Suprapubic skin (tissue), 4 donors: Measurements from ENCODE around the gene PLAC8. TPM values are rescaled to one million over a fixed set of nuclear protein-coding genes. Genes with fewer than 3 reads are reported as not detected.

ENCODE experiments used
- DNase-seq, 2 donors: peaks; one replicate each; pipeline ENCODE4 v3.0.0-alpha.2; 2019; ENCODE audit warnings: low spot score in 2 of 2
- H3K27ac ChIP-seq: fragments of 200-600 bp; sonication (generic); one replicate; pipeline ENCODE4 v1.5.1; 2019
- H3K27me3 ChIP-seq: fragments of 200-600 bp; sonication (generic); one replicate; pipeline ENCODE4 v1.5.1; 2019
- H3K36me3 ChIP-seq: fragments of 200-600 bp; sonication (generic); one replicate; pipeline ENCODE4 v1.5.1; 2019
- H3K4me1 ChIP-seq: fragments of 200-600 bp; sonication (generic); one replicate; pipeline ENCODE4 v1.5.1; 2019
- H3K4me3 ChIP-seq: fragments of 200-600 bp; sonication (generic); one replicate; pipeline ENCODE4 v1.5.1; 2019; ENCODE audit warnings: mild to moderate bottlenecking
- H3K9me3 ChIP-seq: fragments of 200-600 bp; sonication (generic); one replicate; pipeline ENCODE4 v1.5.1; 2019
- EP300 ChIP-seq: sonication (generic); formaldehyde crosslinking; IDR thresholded peaks from one replicate; pipeline ENCODE4 v1.6.1; 2017; ENCODE audit warnings: antibody characterized with exemption
- POLR2A ChIP-seq, 2 donors: fragments of 450-650 bp; IDR thresholded peaks; one replicate each; pipeline ENCODE4 v1.6.1; 2017; ENCODE audit warnings: antibody characterized with exemption in 2 of 2, mild to moderate bottlenecking in 2 of 2, moderate library complexity in 2 of 2
- POLR2AphosphoS5 ChIP-seq, 3 donors: sonication (generic); formaldehyde crosslinking; IDR thresholded peaks; one replicate each; pipeline ENCODE4 v1.6.1; 2017; ENCODE audit warnings: antibody characterized with exemption in 3 of 3
- WGBS: methylation state at CpG from one replicate; pipeline ENCODE4 v1.1.5; 2018; 5-methylcytosine and 5-hydroxymethylcytosine counted together
- total RNA-seq, 4 donors: library from RNA; depleted of rRNA; stranded (reverse); fragments of >200 nt; gene quantifications; one replicate each; pipeline ENCODE4 v1.1.0, GENCODE V29; 2016
- TF ChIP-seq, protein P1 (sequence below), 2 donors: fragments of 200-600 bp in 1 of 2; fragments of 450-650 bp in 1 of 2; sonication (generic) in 1 of 2; IDR thresholded peaks; one replicate each; pipeline ENCODE4 v1.5.1; 2016 to 2019; ENCODE audit warnings: antibody characterized with exemption in 2 of 2, mild to moderate bottlenecking in 1 of 2, moderate library complexity in 1 of 2

The PLAC8 gene, protein sequence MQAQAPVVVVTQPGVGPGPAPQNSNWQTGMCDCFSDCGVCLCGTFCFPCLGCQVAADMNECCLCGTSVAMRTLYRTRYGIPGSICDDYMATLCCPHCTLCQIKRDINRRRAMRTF
- 1 to 10 TPM in 2 of 4 donors, not detected in 2; 1.3 TPM for total RNA-seq

DNA sequence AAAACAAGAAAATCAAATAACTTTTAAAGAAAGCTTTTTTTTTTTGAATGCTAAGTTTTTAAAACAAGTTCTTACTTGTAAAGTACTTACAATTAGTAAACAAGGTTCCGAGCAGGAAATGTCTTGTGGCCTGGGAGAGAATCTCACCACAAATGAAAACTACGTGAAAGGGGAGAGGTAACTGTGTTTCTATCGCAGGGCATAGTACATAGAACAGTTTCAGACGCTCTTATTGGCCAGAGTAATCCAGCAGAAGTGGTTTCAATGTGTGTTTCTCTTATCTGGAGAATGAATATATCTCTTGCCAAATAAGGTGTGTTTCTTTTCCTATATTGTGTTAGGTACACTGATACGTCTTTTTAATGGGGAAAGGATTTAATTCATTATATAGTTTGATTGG lies at the start of gene PLAC8:
TSS of gene PLAC8 (minus strand) at position 154 of the 400 bp plus-strand sequence. CDS start 6,808 bp downstream, outside the sequence.
- no peak for TF ChIP-seq POLR2AphosphoS5 (IDR thresholded peaks at IDR 0.05)
- TF ChIP-seq POLR2A (IDR thresholded peaks at IDR 0.05), result no peak
- no peak for TF ChIP-seq EP300
- TF ChIP-seq, protein P1, sequence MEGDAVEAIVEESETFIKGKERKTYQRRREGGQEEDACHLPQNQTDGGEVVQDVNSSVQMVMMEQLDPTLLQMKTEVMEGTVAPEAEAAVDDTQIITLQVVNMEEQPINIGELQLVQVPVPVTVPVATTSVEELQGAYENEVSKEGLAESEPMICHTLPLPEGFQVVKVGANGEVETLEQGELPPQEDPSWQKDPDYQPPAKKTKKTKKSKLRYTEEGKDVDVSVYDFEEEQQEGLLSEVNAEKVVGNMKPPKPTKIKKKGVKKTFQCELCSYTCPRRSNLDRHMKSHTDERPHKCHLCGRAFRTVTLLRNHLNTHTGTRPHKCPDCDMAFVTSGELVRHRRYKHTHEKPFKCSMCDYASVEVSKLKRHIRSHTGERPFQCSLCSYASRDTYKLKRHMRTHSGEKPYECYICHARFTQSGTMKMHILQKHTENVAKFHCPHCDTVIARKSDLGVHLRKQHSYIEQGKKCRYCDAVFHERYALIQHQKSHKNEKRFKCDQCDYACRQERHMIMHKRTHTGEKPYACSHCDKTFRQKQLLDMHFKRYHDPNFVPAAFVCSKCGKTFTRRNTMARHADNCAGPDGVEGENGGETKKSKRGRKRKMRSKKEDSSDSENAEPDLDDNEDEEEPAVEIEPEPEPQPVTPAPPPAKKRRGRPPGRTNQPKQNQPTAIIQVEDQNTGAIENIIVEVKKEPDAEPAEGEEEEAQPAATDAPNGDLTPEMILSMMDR (IDR thresholded peaks at IDR 0.05), result no peak
- no peak for DNase-seq
- no peaks in the 10 kb centered on the region for H3K27me3 ChIP-seq
- 35% methylated on average over 5 of the region's 5 CpGs for WGBS
- H3K4me1 ChIP-seq, result peaks cover 5% of the 10 kb centered on the region
- H3K9me3 ChIP-seq, result no peaks in the 10 kb centered on the region
- no peaks in the 10 kb centered on the region for H3K36me3 ChIP-seq
- no peak within 1 kb of the TSS for H3K4me3 ChIP-seq
- H3K27ac ChIP-seq, result no peak within 1 kb of the TSS

DNA sequence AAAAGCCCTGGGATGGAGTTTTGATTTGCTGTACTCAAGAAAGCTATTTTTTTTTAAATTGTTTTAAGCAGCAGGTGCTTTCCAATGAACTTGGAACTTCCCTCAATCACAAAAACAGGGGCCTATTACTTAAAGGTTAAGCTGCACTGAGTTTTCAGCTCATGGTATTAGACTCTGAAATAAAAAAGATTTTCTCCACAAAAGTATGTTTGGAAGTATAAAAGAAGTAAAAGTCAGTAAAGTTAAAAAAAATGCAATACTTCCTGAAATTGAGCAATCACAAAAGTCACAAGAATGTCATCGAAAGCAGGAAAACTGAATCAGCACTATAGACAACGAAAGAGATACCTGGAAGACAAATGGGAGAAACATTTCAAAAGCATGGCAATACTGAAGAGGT lies 38.9 kb upstream of the PLAC8 start:
- TF ChIP-seq, protein P1 (IDR thresholded peaks at IDR 0.05), result no peak
- TF ChIP-seq POLR2AphosphoS5 (IDR thresholded peaks at IDR 0.05), result no peak
- no peak for TF ChIP-seq POLR2A (IDR thresholded peaks at IDR 0.05)
- no peak for TF ChIP-seq EP300
- no peak for DNase-seq
- H3K36me3 ChIP-seq, result no peaks in the 10 kb centered on the region
- WGBS, result 48% methylated on average over 2 of the region's 2 CpGs
- no peak overlapping the region for H3K27ac ChIP-seq
- H3K9me3 ChIP-seq, result peaks cover 5% of the 10 kb centered on the region
- H3K27me3 ChIP-seq, result no peaks in the 10 kb centered on the region
- H3K4me3 ChIP-seq, result no peak overlapping the region
- no peaks in the 10 kb centered on the region for H3K4me1 ChIP-seq

DNA sequence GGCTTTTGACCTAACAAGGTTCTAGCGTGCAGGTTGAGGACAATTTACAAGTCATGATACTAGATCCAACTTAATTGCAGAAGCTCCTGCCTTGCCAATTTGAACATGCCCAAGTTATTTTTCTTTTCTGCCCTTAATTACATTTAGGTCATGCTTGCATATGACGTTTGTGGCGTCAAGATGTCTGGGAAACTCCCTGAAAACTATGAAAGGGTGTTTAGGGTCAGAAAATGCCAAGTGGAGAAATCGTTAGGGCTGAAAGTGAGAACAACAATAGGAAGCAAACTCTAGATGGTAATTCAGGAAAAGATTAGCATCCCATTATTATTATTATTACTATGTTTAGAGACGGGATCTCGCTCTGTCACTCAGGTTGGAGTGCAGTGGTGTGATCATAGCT lies 38.2 kb upstream of the PLAC8 start:
- H3K4me1 ChIP-seq, result no peaks in the 10 kb centered on the region
- no peak overlapping the region for H3K27ac ChIP-seq
- no peak overlapping the region for H3K4me3 ChIP-seq
- DNase-seq, result no peak
- H3K27me3 ChIP-seq, result no peaks in the 10 kb centered on the region
- H3K36me3 ChIP-seq, result no peaks in the 10 kb centered on the region
- TF ChIP-seq, protein P1 (IDR thresholded peaks at IDR 0.05), result no peak
- TF ChIP-seq EP300, result no peak
- no peak for TF ChIP-seq POLR2AphosphoS5 (IDR thresholded peaks at IDR 0.05)
- no peak for TF ChIP-seq POLR2A (IDR thresholded peaks at IDR 0.05)
- peaks cover 5% of the 10 kb centered on the region for H3K9me3 ChIP-seq
- WGBS, result 43% methylated on average over 6 of the region's 6 CpGs

DNA sequence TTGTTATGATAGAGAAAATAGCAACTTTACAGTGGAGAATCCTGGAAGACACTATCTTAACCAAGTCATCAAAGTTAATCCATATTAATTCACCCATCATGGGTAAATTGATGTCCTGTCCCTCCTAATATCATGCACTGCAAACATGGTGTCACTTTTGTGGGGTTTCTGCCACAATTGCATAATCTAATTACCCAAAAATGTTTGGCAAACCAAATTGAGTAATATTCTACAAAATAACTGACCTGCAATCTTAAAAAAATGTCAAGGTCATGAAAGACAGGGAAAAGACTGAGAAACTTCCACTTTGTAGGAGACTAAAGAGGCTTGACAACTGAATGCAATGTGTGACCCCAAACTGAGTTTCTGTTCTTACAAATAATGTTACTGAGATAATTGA lies 37.1 kb upstream of the PLAC8 start:
- Histone ChIP-seq H3K9me3 (peaks cover 5% of the 10 kb centered on the region), H3K4me3 (no peak overlapping the region), H3K36me3 (no peaks in the 10 kb centered on the region), H3K4me1 (no peaks in the 10 kb centered on the region), H3K27ac (no peak overlapping the region), H3K27me3 (no peaks in the 10 kb centered on the region)
- TF ChIP-seq POLR2A (IDR thresholded peaks at IDR 0.05), result no peak
- TF ChIP-seq POLR2AphosphoS5 (IDR thresholded peaks at IDR 0.05), result no peak
- TF ChIP-seq EP300, result no peak
- TF ChIP-seq, protein P1 (IDR thresholded peaks at IDR 0.05), result no peak
- DNase-seq, result no peak

DNA sequence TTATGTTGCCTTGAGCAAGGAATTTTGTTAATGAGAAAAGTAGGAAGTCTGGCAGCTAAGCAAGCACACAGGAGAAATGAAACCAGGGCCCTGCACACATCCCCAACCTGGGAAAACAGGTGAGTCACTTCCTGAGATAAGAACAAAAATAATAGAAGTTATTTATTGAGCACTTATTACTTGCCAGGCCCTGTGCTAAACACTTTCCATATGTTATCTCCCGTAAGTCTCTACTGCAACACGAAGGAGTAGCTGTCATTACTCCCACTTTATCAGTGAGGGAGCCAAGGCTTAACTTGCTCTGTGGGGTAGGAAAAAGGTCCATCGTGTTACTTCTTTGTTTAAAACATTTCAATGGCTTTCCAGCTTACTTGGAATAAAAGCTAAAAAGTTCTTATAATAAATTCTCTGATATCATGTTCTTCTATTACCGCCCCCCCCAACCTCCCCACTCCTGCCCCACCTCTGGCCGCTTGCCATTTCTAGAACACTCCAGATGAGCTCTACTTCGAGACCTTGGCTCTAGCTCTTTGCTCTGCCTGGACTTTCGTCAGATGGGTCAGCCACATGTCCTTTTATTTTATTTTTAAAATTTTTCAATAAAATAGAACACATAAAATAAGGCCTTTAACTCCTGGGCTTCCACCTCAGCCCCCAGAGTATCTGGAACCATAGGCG lies 36.3 kb upstream of the PLAC8 start:
- H3K4me1 ChIP-seq, result no peaks in the 10 kb centered on the region
- no peak overlapping the region for H3K27ac ChIP-seq
- no peaks in the 10 kb centered on the region for H3K27me3 ChIP-seq
- WGBS, result 64% methylated on average over 8 of the region's 8 CpGs
- H3K9me3 ChIP-seq, result no peaks in the 10 kb centered on the region
- no peaks in the 10 kb centered on the region for H3K36me3 ChIP-seq
- no peak overlapping the region for H3K4me3 ChIP-seq
- TF ChIP-seq POLR2A (IDR thresholded peaks at IDR 0.05) (no peak), POLR2AphosphoS5 (IDR thresholded peaks at IDR 0.05) (no peak), EP300 (no peak)
- TF ChIP-seq, protein P1 (IDR thresholded peaks at IDR 0.05), result no peak
- no peak for DNase-seq
